Motor neuron (in vitro differentiated cells): ENCODE data around the gene TET2. TPM values are rescaled to one million over a fixed set of nuclear protein-coding genes. Genes with fewer than 3 reads are reported as not detected.
A peak's percentile ranks its signal among the peaks of the same experiment; 100 is the strongest.

ENCODE experiments used
- ATAC-seq, 8 experiments: fragments of 200-7000 bp; cut with Tn5 transposase; replicated peaks in 6 of 8; 2 replicates each; pipeline ENCODE4 v1.8.0; 2021; ENCODE audit warnings: mild to moderate bottlenecking in 8 of 8, moderate library complexity in 8 of 8
- H3K27ac ChIP-seq, 2 donors: fragments of 250-450 bp; sonication (Bioruptor Pico); 2 replicates each; pipeline ENCODE4 v1.9.0; 2021; ENCODE audit warnings: antibody characterized with exemption in 2 of 2, mild to moderate bottlenecking in 2 of 2, moderate library complexity in 1 of 2
- H3K4me1 ChIP-seq, 2 donors: fragments of 250-450 bp; sonication (Bioruptor Pico); replicated peaks in 1 of 2; 2 replicates each; pipeline ENCODE4 v1.6.1; 2021; ENCODE audit warnings: antibody characterized with exemption in 2 of 2, mild to moderate bottlenecking in 2 of 2, moderate library complexity in 1 of 2
- H3K4me3 ChIP-seq, 5 donors: fragments of 250-450 bp; sonication (Bioruptor Pico); 2 replicates each; pipeline ENCODE4 v1.9.0; 2021; ENCODE audit warnings: antibody characterized with exemption in 5 of 5, mild to moderate bottlenecking in 5 of 5, moderate library complexity in 4 of 5
- WGBS, 10 experiments: fragments of 450-650 bp; shearing (Covaris generic); methylation state at CpG; one replicate each; pipeline ENCODE4 v1.0.0; 2022; 5-methylcytosine and 5-hydroxymethylcytosine counted together
- in situ Hi-C, 9 experiments: fragments of 400-800 bp; cut with MboI; loops; one replicate each; pipeline ENCODE4 v1.15.0; 2021; ENCODE audit warnings: low sequenced_read_pairs in 9 of 9, low pct_unique_long_range_greater_than_20kb in 2 of 9; ENCODE audit not compliant: unreplicated experiment in 9 of 9
- total RNA-seq, 8 experiments: library from RNA; unstranded; fragments of 300-600 nt; gene quantifications; 2 replicates each; pipeline versions ENCODE4 v1.2.3 to v1.2.4, GENCODE V29; 2022

The TET2 gene
- total RNA-seq, 8 experiments from 2014 or later: 6.5 to 57.0 (median 35.6) TPM

GRCh38 chr4:105234582-105234981 is 87.9 kb downstream of the TET2 start:
- no peak for ATAC-seq
- H3K4me1 ChIP-seq: no peaks in the 10 kb centered on the region
- in situ Hi-C loops: no loop called here
- WGBS, 10 experiments: 0 to 83% (median 75%) methylated on average over 1 to 4 of the region's 4 CpGs; no CpG with 5 or more reads in 4 of the 10 experiments
- H3K27ac ChIP-seq: no peak overlapping the region
- no peak overlapping the region for H3K4me3 ChIP-seq

GRCh38 chr4:105236202-105236915 is 89.7 kb downstream of the TET2 start:
- 87 to 100% (median 94%) methylated on average over 1 to 4 of the region's 4 CpGs; no CpG with 5 or more reads in 3 of the 10 experiments for WGBS, 10 experiments
- H3K27ac ChIP-seq: no peak overlapping the region
- no peak for ATAC-seq
- H3K4me3 ChIP-seq: no peak overlapping the region
- in situ Hi-C loops: no loop called here
- H3K4me1 ChIP-seq: no peaks in the 10 kb centered on the region

GRCh38 chr4:105236916-105237311 is 90.2 kb downstream of the TET2 start:
- Histone ChIP-seq H3K4me3 (no peak overlapping the region), H3K27ac (no peak overlapping the region), H3K4me1 (no peaks in the 10 kb centered on the region)
- WGBS, 10 experiments: 62 to 100% (median 94%) methylated on average over 1 to 2 of the region's 2 CpGs; no CpG with 5 or more reads in 3 of the 10 experiments
- in situ Hi-C loops: no loop called here
- ATAC-seq: no peak

GRCh38 chr4:105240037-105240436 is 93.4 kb downstream of the TET2 start:
- no peak for ATAC-seq
- 80 to 100% (median 94%) methylated on average over 1 to 5 of the region's 5 CpGs; no CpG with 5 or more reads in 1 of the 10 experiments for WGBS, 10 experiments
- Histone ChIP-seq H3K27ac (no peak overlapping the region), H3K4me1 (no peaks in the 10 kb centered on the region), H3K4me3 (no peak overlapping the region)
- in situ Hi-C loops: no loop called here

GRCh38 chr4:105241451-105241850 is 94.8 kb downstream of the TET2 start:
- in situ Hi-C loops: no loop called here
- WGBS, 10 experiments: 78 to 100% (median 88%) methylated on average over 1 to 4 of the region's 4 CpGs; no CpG with 5 or more reads in 2 of the 10 experiments
- peak in 3 of 8 experiments; percentile 31 to 96 (median 39) for ATAC-seq
- Histone ChIP-seq H3K4me3 (no peak overlapping the region), H3K4me1 (no peaks in the 10 kb centered on the region), H3K27ac (no peak overlapping the region)

- Histone ChIP-seq H3K27ac (no peak overlapping the region), H3K4me1 (no peaks in the 10 kb centered on the region), H3K4me3 (no peak overlapping the region)
- in situ Hi-C loops: no loop called here
- no peak for ATAC-seq
- WGBS, 10 experiments: 88 to 100% (median 100%) methylated on average over 1 to 10 of the region's 13 CpGs; no CpG with 5 or more reads in 3 of the 10 experiments
Measured at GRCh38 chr4:105243446-105243845, 96.8 kb downstream of the TET2 start.

- Histone ChIP-seq H3K27ac (no peak overlapping the region), H3K4me1 (no peaks in the 10 kb centered on the region), H3K4me3 (no peak overlapping the region)
- in situ Hi-C loops: no loop called here
- ATAC-seq: peak in 2 of 8 experiments; percentile 42 to 79
- 0 to 100% (median 89%) methylated on average over 1 of the region's 1 CpG; no CpG with 5 or more reads in 5 of the 10 experiments for WGBS, 10 experiments
Measured at GRCh38 chr4:105246712-105247111, 100.0 kb downstream of the TET2 start.

- no peak overlapping the region for H3K4me3 ChIP-seq
- in situ Hi-C loops: no loop called here
- no peaks in the 10 kb centered on the region for H3K4me1 ChIP-seq
- no peak for ATAC-seq
- no peak overlapping the region for H3K27ac ChIP-seq
- WGBS, 10 experiments: 40 to 89% (median 56%) methylated on average over 1 of the region's 1 CpG; no CpG with 5 or more reads in 2 of the 10 experiments
Measured at GRCh38 chr4:105248613-105249012, 101.9 kb downstream of the TET2 start.

- WGBS, 10 experiments: 83 to 100% (median 100%) methylated on average over 1 of the region's 1 CpG; no CpG with 5 or more reads in 3 of the 10 experiments
- H3K27ac ChIP-seq: no peak overlapping the region
- H3K4me1 ChIP-seq: no peaks in the 10 kb centered on the region
- H3K4me3 ChIP-seq: no peak overlapping the region
- in situ Hi-C loops: no loop called here
- no peak for ATAC-seq
Measured at GRCh38 chr4:105257817-105258495, 111.3 kb downstream of the TET2 start.

- ATAC-seq: no peak
- Histone ChIP-seq H3K4me1 (no peaks in the 10 kb centered on the region), H3K27ac (no peak overlapping the region), H3K4me3 (no peak overlapping the region)
- 89 to 100% (median 100%) methylated on average over 1 to 2 of the region's 2 CpGs; no CpG with 5 or more reads in 2 of the 10 experiments for WGBS, 10 experiments
- in situ Hi-C loops: no loop called here
Measured at GRCh38 chr4:105265689-105266088, 119.0 kb downstream of the TET2 start.

GRCh38 chr4:105267280-105267679 is 120.6 kb downstream of the TET2 start:
- in situ Hi-C loops: no loop called here
- WGBS, 10 experiments: 85 to 100% (median 96%) methylated on average over 2 to 3 of the region's 3 CpGs
- H3K4me3 ChIP-seq: no peak overlapping the region
- no peak overlapping the region for H3K27ac ChIP-seq
- ATAC-seq: no peak
- H3K4me1 ChIP-seq: no peaks in the 10 kb centered on the region

- Histone ChIP-seq H3K4me3 (no peak overlapping the region), H3K27ac (no peak overlapping the region), H3K4me1 (peaks cover 0 to 2% of the 10 kb centered on the region in 2 donors)
- in situ Hi-C loops: no loop called here
- WGBS, 10 experiments: 67 to 100% (median 100%) methylated on average over 1 of the region's 1 CpG; no CpG with 5 or more reads in 1 of the 10 experiments
- no peak for ATAC-seq
Measured at GRCh38 chr4:105272002-105272401, 125.3 kb downstream of the TET2 start.

- in situ Hi-C loops: no loop called here
- no peak for ATAC-seq
- H3K4me1 ChIP-seq: peaks cover 0 to 9% of the 10 kb centered on the region in 2 donors
- WGBS, 10 experiments: 79 to 100% (median 100%) methylated on average over 1 of the region's 1 CpG; no CpG with 5 or more reads in 2 of the 10 experiments
- no peak overlapping the region for H3K27ac ChIP-seq
- no peak overlapping the region for H3K4me3 ChIP-seq
Measured at GRCh38 chr4:105273230-105273629, 126.6 kb downstream of the TET2 start.
